Kidney epithelial cell (primary cell): Measurements from ENCODE around the gene SULT1A1. TPM values are rescaled to one million over a fixed set of nuclear protein-coding genes. Genes with fewer than 3 reads are reported as not detected.
"Not testable (repeated sequence)": the region's sequence is repeated elsewhere in the genome, so short reads cannot be mapped to it uniquely, and the experiment has no call there.

Source experiments
- DNase-seq: peaks from one replicate; pipeline ENCODE4 v3.0.0-alpha.2; 2010; ENCODE audit warnings: low read depth
- H3K27me3 ChIP-seq: 2 replicates; pipeline ENCODE4 v1.6.0; 2011; ENCODE audit warnings: low read length; ENCODE audit not compliant: control insufficient read depth, insufficient read depth
- H3K36me3 ChIP-seq: 2 replicates; pipeline ENCODE4 v1.5.1; 2011; ENCODE audit warnings: low read length; ENCODE audit not compliant: control insufficient read depth, insufficient read depth
- H3K4me3 ChIP-seq: 2 replicates; pipeline ENCODE4 v1.5.1; 2011; ENCODE audit warnings: low read depth, mild to moderate bottlenecking, control low read depth, low read length
- total RNA-seq: library from RNA; depleted of rRNA; stranded (reverse); fragments of >200 nt; gene quantifications from 2 replicates; pipeline ENCODE4 v1.2.3, GENCODE V29; 2015
- TF ChIP-seq, protein P1 (sequence below): IDR thresholded peaks from 2 replicates; pipeline ENCODE4 v1.5.1; 2011; ENCODE audit warnings: mild to moderate bottlenecking, moderate library complexity, low read length, control low read depth, inconsistent platforms; ENCODE audit not compliant: insufficient read depth, poor library complexity, severe bottlenecking

SULT1A1 gene
- total RNA-seq, 1 donor from 2014 or later, result 3.3 TPM

DNA sequence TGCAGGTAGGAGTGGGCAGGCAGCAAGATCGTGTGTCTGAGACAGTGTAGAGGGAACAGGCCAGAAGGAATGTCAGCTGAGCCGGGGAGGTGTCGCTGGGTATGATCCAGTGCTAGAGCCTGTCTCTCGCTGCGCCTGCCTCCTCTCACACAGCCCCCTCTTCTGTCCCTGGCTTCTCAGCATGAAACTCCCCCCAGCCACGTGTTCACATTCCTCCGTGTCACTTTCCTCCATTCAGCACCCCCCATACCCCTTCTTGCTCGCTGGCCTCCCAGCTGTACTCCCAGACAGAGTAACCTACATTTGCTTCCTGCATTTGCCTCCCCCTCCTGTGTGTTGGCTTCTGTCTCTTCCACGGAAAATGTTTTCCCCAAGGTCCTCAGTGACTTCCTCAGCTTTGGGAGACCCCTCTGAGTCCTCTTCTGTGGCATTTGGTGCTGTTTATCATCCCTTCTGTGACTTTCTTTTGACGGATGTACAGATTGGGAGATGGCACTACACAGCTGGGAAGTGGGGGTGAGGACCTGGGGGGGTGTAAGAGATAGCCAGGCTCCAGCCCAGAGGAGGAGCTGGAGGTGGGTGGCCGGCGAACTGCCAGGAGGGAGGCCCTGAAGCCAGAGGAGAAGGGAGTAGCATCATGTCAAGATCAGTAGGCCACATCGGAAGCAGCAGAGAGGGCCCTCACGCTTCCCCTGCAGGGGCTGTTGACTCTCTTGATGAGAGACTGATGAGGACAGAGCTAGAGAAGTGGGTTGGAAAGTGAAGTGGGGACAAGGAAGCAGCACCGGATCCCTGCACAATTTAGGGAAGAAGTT lies 36.9 kb downstream of the SULT1A1 start:
- no peaks in the 10 kb centered on the region for H3K36me3 ChIP-seq
- no peaks in the 10 kb centered on the region for H3K27me3 ChIP-seq
- no peak overlapping the region for H3K4me3 ChIP-seq
- DNase-seq, result no peak
- TF ChIP-seq, protein P1, sequence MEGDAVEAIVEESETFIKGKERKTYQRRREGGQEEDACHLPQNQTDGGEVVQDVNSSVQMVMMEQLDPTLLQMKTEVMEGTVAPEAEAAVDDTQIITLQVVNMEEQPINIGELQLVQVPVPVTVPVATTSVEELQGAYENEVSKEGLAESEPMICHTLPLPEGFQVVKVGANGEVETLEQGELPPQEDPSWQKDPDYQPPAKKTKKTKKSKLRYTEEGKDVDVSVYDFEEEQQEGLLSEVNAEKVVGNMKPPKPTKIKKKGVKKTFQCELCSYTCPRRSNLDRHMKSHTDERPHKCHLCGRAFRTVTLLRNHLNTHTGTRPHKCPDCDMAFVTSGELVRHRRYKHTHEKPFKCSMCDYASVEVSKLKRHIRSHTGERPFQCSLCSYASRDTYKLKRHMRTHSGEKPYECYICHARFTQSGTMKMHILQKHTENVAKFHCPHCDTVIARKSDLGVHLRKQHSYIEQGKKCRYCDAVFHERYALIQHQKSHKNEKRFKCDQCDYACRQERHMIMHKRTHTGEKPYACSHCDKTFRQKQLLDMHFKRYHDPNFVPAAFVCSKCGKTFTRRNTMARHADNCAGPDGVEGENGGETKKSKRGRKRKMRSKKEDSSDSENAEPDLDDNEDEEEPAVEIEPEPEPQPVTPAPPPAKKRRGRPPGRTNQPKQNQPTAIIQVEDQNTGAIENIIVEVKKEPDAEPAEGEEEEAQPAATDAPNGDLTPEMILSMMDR, result no peak

DNA sequence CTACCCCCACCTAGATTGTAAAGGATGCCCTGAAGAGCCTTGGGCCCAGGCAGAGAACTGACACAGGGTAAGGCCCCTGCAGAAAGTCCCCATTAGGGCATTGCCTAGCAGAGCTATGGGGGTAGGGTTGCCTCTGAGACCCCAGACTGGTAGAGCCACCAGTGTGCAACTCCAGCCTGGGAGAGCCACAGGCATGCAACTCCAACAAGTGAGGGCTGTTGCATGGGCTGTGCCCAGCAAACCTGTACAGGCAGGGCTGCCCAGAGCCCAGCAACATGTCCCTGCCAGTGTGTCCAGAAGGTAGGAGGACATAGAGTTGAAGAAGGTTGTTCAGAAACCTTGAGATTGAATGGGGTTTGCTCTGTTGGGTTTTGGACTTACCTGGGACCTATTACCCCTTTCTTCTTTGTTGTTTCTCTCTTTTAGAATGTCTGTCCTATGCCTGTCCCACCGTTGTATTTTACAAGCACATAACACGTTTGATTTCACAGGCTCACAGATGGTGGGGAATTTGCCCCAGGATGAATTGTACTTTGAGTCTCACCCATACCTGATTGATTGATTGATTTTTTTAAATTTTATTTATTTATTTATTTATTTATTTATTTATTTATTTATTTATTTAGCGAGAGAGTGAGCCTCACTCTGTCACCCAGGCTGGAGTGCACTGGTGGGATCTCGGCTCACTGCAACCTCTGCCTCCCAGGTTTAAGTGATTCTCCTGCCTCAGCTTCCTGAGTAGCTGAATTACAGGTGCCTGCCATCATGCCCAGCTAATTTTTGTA lies 39.7 kb downstream of the SULT1A1 start:
- H3K36me3 ChIP-seq, result no peaks in the 10 kb centered on the region
- TF ChIP-seq, protein P1, result no peak
- no peaks in the 10 kb centered on the region for H3K27me3 ChIP-seq

DNA sequence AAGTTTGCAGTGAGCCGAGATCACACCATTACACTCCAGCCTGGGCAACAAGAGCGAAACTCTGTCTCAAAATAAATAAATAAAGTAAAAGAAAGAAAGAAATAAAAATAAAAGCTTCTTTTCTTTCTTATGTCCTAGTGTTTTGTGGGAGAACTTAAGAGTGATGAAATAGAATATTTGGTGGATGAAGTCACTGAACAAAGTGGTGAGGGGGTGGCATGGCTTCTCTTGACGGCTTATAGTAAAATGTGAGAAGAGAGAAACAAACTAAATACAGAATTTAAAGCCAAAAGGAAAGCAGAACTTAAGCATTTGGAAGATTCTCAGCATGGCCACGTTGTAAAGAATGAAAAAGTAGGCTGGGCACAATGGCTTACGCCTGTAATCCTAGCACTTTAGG lies 40.8 kb downstream of the SULT1A1 start:
- no peaks in the 10 kb centered on the region for H3K36me3 ChIP-seq
- TF ChIP-seq, protein P1, result no peak
- H3K4me3 ChIP-seq, result no peak overlapping the region
- H3K27me3 ChIP-seq, result no peaks in the 10 kb centered on the region
- no peak for DNase-seq

More for the DNA sequence above, 39.7 kb downstream of the SULT1A1 start:
- H3K4me3 ChIP-seq, result no peak overlapping the region
- DNase-seq, result no peak

DNA sequence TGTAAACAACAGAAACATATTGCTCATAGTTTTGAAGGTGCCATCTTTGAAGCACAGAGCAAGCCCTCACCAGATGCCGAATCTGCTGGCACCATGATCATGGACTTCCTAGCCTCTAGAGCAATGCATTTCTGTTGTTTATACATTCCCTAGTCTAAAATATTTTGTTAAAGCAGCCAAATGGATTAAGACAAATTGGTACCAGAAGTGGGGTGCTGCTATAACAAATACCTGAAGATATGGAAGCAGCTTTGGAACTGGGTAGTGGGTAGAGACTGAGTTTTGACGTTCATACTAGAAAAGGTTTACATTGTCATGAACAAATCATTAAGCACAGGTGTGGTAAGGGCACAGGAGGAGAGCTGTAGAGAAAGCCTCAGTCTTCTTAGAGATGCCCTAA lies 42.6 kb downstream of the SULT1A1 start:
- Histone ChIP-seq H3K4me3 (no peak overlapping the region), H3K36me3 (no peaks in the 10 kb centered on the region), H3K27me3 (no peaks in the 10 kb centered on the region)
- TF ChIP-seq, protein P1, result no peak
- no peak for DNase-seq

DNA sequence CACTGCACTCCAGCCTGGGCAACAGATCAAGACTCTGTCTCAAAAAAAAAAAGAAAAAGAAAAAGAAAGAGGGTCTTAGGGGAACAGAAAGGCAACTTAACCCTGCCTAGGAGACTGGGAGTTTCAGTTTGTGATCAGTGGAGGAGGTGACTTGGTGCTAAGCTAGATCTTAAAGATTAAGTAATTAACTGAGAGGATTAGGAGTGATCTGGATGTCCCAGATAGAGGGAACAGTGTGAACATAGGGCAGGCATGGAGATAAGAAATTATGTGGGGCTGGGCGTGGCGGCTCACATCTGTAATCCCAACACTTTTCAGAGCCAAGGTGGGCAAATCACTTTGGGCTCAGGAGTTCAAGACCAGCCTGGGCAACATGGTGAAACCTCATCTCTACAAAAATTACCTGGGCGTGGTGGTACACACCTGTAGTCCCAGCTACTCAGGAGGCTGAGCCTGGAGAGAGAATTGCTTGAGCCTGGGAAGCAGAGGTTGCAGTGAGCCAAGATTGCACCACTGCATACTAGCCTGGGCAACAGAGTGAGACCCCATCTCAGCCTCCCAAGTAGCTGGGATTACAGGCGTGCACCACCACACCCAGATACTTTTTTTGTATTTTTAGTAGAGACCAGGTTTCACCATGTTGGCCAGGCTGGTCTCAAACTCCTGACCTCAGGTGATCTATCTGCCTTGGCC lies 43.5 kb downstream of the SULT1A1 start:
- DNase-seq, H3K36me3 ChIP-seq, H3K27me3 ChIP-seq, H3K4me3 ChIP-seq: not testable (repeated sequence)

DNA sequence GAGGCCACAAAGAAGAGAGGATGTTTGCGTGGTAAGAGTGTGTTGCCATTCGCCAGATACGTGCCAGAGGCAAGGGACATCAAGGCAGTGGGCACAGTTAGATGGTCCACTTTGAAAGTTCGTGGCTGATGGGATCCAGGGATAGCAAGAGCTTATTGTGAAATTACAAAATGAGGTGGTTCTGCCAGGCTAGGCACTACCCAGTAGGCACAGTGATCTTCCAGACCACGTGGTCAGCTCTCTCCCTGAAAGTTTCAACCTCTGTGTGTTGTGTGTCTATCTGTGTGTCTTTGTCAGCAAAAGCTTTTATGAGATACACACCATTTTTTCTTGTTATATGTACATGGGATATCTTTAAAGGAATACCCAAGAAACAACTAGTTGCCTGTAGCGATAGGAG lies 46.6 kb downstream of the SULT1A1 start:
- Histone ChIP-seq H3K27me3 (no peaks in the 10 kb centered on the region), H3K4me3 (no peak overlapping the region), H3K36me3 (no peaks in the 10 kb centered on the region)
- TF ChIP-seq, protein P1, result no peak
- DNase-seq, result no peak
